Subcutaneous adipose tissue (tissue), 4 donors: ENCODE data around the gene SS18. TPM values are rescaled to one million over a fixed set of nuclear protein-coding genes. Genes with fewer than 3 reads are reported as not detected.

Source experiments
- total RNA-seq, 4 donors: library from RNA; depleted of rRNA; stranded (reverse); fragments of >200 nt; gene quantifications; one replicate each; pipeline ENCODE4 v1.1.0, GENCODE V29; 2016
- TF ChIP-seq, protein P1 (sequence below): fragments of 450-650 bp; IDR thresholded peaks from one replicate; pipeline ENCODE4 v1.5.1; 2016; ENCODE audit warnings: low read depth, mild to moderate bottlenecking, control low read depth, antibody characterized with exemption, moderate library complexity

The SS18 gene
- total RNA-seq, 4 donors from 2014 or later, result 93.4 to 100 (median 97.8) TPM

GRCh38 chr18:26104035-26104434 lies 13.6 kb upstream of the SS18 start:
- TF ChIP-seq, protein P1, sequence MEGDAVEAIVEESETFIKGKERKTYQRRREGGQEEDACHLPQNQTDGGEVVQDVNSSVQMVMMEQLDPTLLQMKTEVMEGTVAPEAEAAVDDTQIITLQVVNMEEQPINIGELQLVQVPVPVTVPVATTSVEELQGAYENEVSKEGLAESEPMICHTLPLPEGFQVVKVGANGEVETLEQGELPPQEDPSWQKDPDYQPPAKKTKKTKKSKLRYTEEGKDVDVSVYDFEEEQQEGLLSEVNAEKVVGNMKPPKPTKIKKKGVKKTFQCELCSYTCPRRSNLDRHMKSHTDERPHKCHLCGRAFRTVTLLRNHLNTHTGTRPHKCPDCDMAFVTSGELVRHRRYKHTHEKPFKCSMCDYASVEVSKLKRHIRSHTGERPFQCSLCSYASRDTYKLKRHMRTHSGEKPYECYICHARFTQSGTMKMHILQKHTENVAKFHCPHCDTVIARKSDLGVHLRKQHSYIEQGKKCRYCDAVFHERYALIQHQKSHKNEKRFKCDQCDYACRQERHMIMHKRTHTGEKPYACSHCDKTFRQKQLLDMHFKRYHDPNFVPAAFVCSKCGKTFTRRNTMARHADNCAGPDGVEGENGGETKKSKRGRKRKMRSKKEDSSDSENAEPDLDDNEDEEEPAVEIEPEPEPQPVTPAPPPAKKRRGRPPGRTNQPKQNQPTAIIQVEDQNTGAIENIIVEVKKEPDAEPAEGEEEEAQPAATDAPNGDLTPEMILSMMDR, result no peak

DNA sequence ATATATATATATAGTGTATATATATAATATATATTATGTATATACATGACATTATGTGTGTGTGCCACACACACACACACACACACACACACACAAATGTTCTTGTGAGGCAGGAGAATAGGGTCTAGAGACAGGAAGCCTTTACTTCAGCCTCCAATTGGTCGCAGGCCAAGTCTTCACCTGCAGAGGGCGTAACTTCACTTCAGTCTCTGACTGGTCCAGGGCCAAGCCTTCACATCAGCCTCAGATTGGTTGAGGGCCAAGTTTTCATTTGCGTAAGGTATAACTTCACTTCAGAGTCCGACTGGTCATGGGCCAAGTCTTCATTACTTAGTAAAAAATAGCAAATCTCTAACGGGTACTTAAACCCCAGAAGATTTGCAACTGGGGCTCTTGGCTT lies 13.2 kb upstream of the SS18 start:
- TF ChIP-seq, protein P1, result no peak

DNA sequence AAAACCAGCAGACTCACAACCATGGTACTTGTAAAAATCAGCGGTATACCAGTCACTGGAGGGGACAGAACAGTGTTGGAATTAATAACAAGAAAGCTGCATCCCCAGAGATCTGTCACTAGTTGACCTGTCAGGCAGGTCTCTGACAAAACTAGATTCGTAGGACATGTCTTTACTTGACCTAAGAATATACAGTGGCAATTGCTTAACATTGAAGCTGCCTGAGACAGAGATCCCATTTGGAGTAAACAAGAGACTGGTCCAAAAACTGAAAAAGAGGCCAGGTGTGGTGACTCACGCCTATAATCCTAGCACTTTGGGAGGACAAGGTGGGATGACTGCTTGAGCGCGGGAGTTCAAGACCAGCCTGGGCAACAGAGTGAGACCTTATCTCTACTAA lies 7.2 kb upstream of the SS18 start:
- TF ChIP-seq, protein P1, result no peak

GRCh38 chr18:26096852-26097251 lies 6.4 kb upstream of the SS18 start:
- TF ChIP-seq, protein P1, result no peak

GRCh38 chr18:26091047-26091630 lies 726 bp upstream of the SS18 start:
- TF ChIP-seq, protein P1, result no peak

DNA sequence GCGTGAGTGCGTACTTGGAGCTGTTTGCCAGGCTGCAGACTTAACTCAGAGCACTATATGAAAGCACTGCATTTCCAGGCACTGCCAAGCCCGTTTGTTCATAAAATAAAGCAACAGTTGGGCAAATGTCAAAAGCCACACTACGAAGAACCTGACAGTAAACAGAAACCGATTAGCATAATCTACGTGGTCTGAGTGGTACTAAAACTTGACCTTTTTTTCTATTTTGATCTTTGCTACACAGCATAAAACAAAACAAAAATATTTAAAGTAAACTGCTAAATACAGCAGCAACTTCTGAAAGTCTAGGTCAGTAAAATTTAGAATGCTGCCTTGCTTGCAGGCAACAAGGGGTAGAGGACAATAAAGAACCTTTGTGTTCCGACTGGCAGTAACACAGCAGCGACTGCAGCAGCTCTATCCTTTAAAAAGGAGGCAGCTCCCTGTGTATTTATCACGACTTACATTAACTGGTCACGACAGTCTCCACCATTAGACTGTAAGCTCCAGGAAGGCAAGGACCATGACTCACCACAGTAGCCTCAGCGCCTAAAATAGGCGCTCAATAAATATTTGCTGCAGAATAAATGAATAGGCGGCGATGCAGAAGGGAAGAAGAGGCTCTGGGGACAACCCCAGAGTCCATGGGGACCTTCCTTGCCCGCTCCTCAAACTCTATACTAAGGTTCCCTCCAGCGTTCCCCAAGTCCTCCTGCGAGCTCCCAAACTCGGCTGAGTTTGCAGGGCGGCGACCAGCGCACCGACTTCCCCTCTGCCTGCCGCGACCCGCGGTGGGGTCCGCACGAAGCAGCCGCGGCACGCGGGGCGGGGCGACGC lies 902 bp downstream of the SS18 start:
- TF ChIP-seq, protein P1, result no peak

DNA sequence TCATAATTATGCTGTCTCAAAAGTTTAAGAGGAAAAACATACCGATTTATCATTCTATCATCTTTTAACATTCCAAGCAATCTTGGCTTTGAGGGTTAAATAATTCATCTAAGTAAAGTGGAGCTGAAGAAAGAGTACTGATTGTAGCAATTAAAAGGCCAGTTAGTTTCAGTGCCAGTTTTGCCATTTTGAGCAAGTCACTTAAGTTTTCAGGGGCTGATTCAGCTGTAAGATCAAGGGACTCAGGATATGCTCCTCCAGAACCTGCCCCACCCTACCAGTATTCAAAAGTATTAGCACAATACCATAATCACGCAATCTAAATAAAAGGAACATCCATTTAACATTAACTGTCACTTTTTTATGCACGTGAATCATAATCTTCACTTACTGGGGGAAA lies 1.9 kb downstream of the SS18 start:
- TF ChIP-seq, protein P1, result no peak
